IMR-90 (cell line): Measurements from ENCODE around the gene ARAP2. TPM values are rescaled to one million over a fixed set of nuclear protein-coding genes. Genes with fewer than 3 reads are reported as not detected.

Source experiments
- ATAC-seq: fragments of 200-7000 bp; cut with Tn5 transposase; 2 replicates; pipeline ENCODE4 v1.9.1; 2020; ENCODE audit warnings: low read depth, mild to moderate bottlenecking, moderate library complexity
- BruUV-seq: library from RNA; stranded (reverse); fragments of 400-500 nt; replicated peaks from 2 replicates; lab custom pipeline; 2021; lab: Mats Ljungman, UMichigan
- CTCF ChIA-PET: fragments of 300-600 bp; formaldehyde crosslinking; extraction: SDS; loops from one replicate; lab custom pipeline; 2021; ENCODE audit warnings: antibody characterized with exemption; lab: Yijun Ruan, JAX
- POLR2A ChIA-PET: fragments of 300-600 bp; sonication (Branson Sonifier 250); formaldehyde crosslinking; loops from one replicate; lab custom pipeline; 2022; ENCODE audit warnings: antibody characterized with exemption; ENCODE audit not compliant: unreplicated experiment; lab: Charles Lee
- DNase-seq: peaks from one replicate; pipeline ENCODE4 v3.0.0; 2013
- H2AFZ ChIP-seq: replicated peaks from 2 replicates; pipeline ENCODE3; 2013; ENCODE audit warnings: low read length, mild to moderate bottlenecking; ENCODE audit not compliant: poor library complexity
- H2AK5ac ChIP-seq: 2 replicates; pipeline ENCODE4 v1.6.1; 2013; ENCODE audit warnings: low read depth, low read length, inconsistent platforms
- H2AK9ac ChIP-seq: replicated peaks from 2 replicates; pipeline ENCODE3; 2013; ENCODE audit warnings: mild to moderate bottlenecking, low read depth, low read length, moderate library complexity; ENCODE audit not compliant: poor library complexity
- H2BK120ac ChIP-seq: 2 replicates; pipeline ENCODE4 v1.6.1; 2013; ENCODE audit warnings: low read depth, low read length, inconsistent platforms
- H2BK15ac ChIP-seq: 3 replicates; pipeline ENCODE4 v1.6.1; 2013; ENCODE audit warnings: low read depth, low read length, inconsistent platforms
- H2BK20ac ChIP-seq: 2 replicates; pipeline ENCODE4 v1.6.1; 2013; ENCODE audit warnings: low read depth, mild to moderate bottlenecking, inconsistent platforms, low read length, moderate library complexity
- H2BK5ac ChIP-seq: 2 replicates; pipeline ENCODE4 v1.6.1; 2013; ENCODE audit warnings: mild to moderate bottlenecking, low read depth, low read length, inconsistent platforms; ENCODE audit not compliant: poor library complexity, severe bottlenecking
- H3K14ac ChIP-seq: replicated peaks from 2 replicates; pipeline ENCODE4 v1.6.1; 2013; ENCODE audit warnings: low read depth, low read length, inconsistent platforms
- H3K18ac ChIP-seq: 2 replicates; pipeline ENCODE4 v1.6.1; 2013; ENCODE audit warnings: low read depth, low read length, control low read depth
- H3K23ac ChIP-seq: 2 replicates; pipeline ENCODE4 v1.6.1; 2013; ENCODE audit warnings: low read depth, low read length, inconsistent platforms
- H3K27ac ChIP-seq: 2 replicates; pipeline ENCODE4 v1.5.1; 2013; ENCODE audit warnings: mild to moderate bottlenecking, control low read depth, low read length; ENCODE audit not compliant: insufficient read depth
- H3K27me3 ChIP-seq: 2 replicates; pipeline ENCODE4 v1.6.1; 2013; ENCODE audit warnings: low read length; ENCODE audit not compliant: control insufficient read depth, insufficient read depth
- H3K36me3 ChIP-seq: 2 replicates; pipeline ENCODE4 v1.6.1; 2013; ENCODE audit warnings: low read length, mixed read lengths; ENCODE audit not compliant: control insufficient read depth, insufficient read depth
- H3K4ac ChIP-seq: 2 replicates; pipeline ENCODE4 v1.6.1; 2013; ENCODE audit warnings: low read depth, low read length, inconsistent platforms
- H3K4me1 ChIP-seq: 2 replicates; pipeline ENCODE4 v1.6.1; 2013; ENCODE audit warnings: low read length, mixed read lengths; ENCODE audit not compliant: control insufficient read depth, insufficient read depth
- H3K4me2 ChIP-seq: 2 replicates; pipeline ENCODE4 v1.6.1; 2013; ENCODE audit warnings: low read depth, mild to moderate bottlenecking, control low read depth, low read length, moderate library complexity
- H3K4me3 ChIP-seq: 2 replicates; pipeline ENCODE4 v1.5.1; 2013; ENCODE audit warnings: low read depth, mild to moderate bottlenecking, control low read depth, low read length, moderate library complexity; ENCODE audit not compliant: insufficient read depth
- H3K56ac ChIP-seq: 2 replicates; pipeline ENCODE4 v1.6.1; 2013; ENCODE audit warnings: low read length, inconsistent platforms; ENCODE audit not compliant: insufficient read depth; ENCODE audit errors: extremely low read depth
- H3K79me1 ChIP-seq, 2 experiments: 2 replicates each; pipeline ENCODE4 v1.6.1; 2013; ENCODE audit warnings: low read length in 2 of 2, inconsistent platforms in 1 of 2, low read depth in 1 of 2
- H3K9ac ChIP-seq: 2 replicates; pipeline ENCODE4 v1.6.1; 2013; ENCODE audit warnings: low read depth, low read length, control low read depth
- H3K9me1 ChIP-seq: 2 replicates; pipeline ENCODE4 v1.6.1; 2013; ENCODE audit warnings: low read length, inconsistent platforms; ENCODE audit not compliant: insufficient read depth
- H3K9me3 ChIP-seq: 2 replicates; pipeline ENCODE4 v1.6.1; 2013; ENCODE audit warnings: low read length; ENCODE audit not compliant: control insufficient read depth, insufficient read depth
- H4K20me1 ChIP-seq: 2 replicates; pipeline ENCODE4 v1.6.1; 2013; ENCODE audit warnings: low read length, inconsistent platforms; ENCODE audit not compliant: insufficient read depth
- H4K5ac ChIP-seq: 2 replicates; pipeline ENCODE4 v1.6.1; 2013; ENCODE audit warnings: mild to moderate bottlenecking, low read depth, low read length, control low read depth
- H4K8ac ChIP-seq, 2 experiments: 2 replicates each; pipeline ENCODE4 v1.6.1; 2013; ENCODE audit warnings: low read depth in 2 of 2, low read length in 2 of 2, control low read depth in 1 of 2, inconsistent platforms in 1 of 2
- H4K91ac ChIP-seq: 2 replicates; pipeline ENCODE4 v1.6.1; 2013; ENCODE audit warnings: low read depth, low read length, inconsistent platforms; ENCODE audit not compliant: insufficient read depth
- BHLHE40 ChIP-seq: fragments of 150-350 bp; IDR thresholded peaks from 2 replicates; pipeline ENCODE4 v1.6.1; 2016; ENCODE audit warnings: mild to moderate bottlenecking, low read depth, low read length
- CEBPB ChIP-seq: IDR thresholded peaks from 2 replicates; pipeline ENCODE4 v1.6.1; 2012; ENCODE audit warnings: low read depth, low read length, improper control_type of control experiment
- CHD1 ChIP-seq: IDR thresholded peaks from 2 replicates; pipeline ENCODE4 v1.6.1; 2012; ENCODE audit warnings: low read depth, low read length, improper control_type of control experiment
- CTCF ChIP-seq: conservative IDR thresholded peaks from 2 replicates; pipeline ENCODE4 v1.5.1; 2012; ENCODE audit warnings: mild to moderate bottlenecking, low read depth, low read length, improper control_type of control experiment
- ELK1 ChIP-seq: fragments of 150-350 bp; IDR thresholded peaks from 2 replicates; pipeline ENCODE4 v1.6.1; 2016; ENCODE audit warnings: low read depth, mild to moderate bottlenecking, low read length, moderate library complexity, borderline replicate concordance
- FOS ChIP-seq: fragments of 150-350 bp; IDR thresholded peaks from 2 replicates; pipeline ENCODE4 v1.6.1; 2016; ENCODE audit warnings: low read depth, low read length
- MAFK ChIP-seq: IDR thresholded peaks from 2 replicates; pipeline ENCODE4 v1.6.1; 2012; ENCODE audit warnings: low read depth, low read length, improper control_type of control experiment
- MAZ ChIP-seq: IDR thresholded peaks from 2 replicates; pipeline ENCODE4 v1.6.1; 2012; ENCODE audit warnings: low read depth, mild to moderate bottlenecking, low read length, improper control_type of control experiment, moderate library complexity, borderline replicate concordance
- MXI1 ChIP-seq: IDR thresholded peaks from 2 replicates; pipeline ENCODE4 v1.6.1; 2012; ENCODE audit warnings: low read depth, mild to moderate bottlenecking, low read length, moderate library complexity, borderline replicate concordance
- NFE2L2 ChIP-seq: fragments of 150-350 bp; IDR thresholded peaks from 2 replicates; pipeline ENCODE4 v1.6.1; 2016; ENCODE audit warnings: low read depth, mild to moderate bottlenecking, low read length
- POLR2A ChIP-seq: IDR thresholded peaks from 2 replicates; pipeline ENCODE4 v1.6.1; 2012; ENCODE audit warnings: mild to moderate bottlenecking, low read depth, low read length
- RAD21 ChIP-seq: IDR thresholded peaks from 2 replicates; pipeline ENCODE4 v1.6.1; 2012; ENCODE audit warnings: low read length, improper control_type of control experiment
- RCOR1 ChIP-seq: IDR thresholded peaks from 2 replicates; pipeline ENCODE4 v1.6.1; 2012; ENCODE audit warnings: mild to moderate bottlenecking, low read length, improper control_type of control experiment; ENCODE audit not compliant: insufficient replicate concordance
- RFX5 ChIP-seq: IDR thresholded peaks from 2 replicates; pipeline ENCODE4 v1.8.0; 2012; ENCODE audit warnings: low read depth, mild to moderate bottlenecking, low read length, moderate library complexity
- SMC3 ChIP-seq: fragments of 150-350 bp; IDR thresholded peaks from 2 replicates; pipeline ENCODE4 v1.6.1; 2016; ENCODE audit warnings: low read depth, mild to moderate bottlenecking, antibody characterized with exemption, low read length, moderate library complexity
- WGBS, 2 experiments: methylation state at CpG; one replicate each; pipeline versions ENCODE4 v1.1.5 to v1.1.7; 2013; ENCODE audit warnings: missing lambda C conversion rate in 2 of 2; ENCODE audit not compliant: insufficient read length in 1 of 2; ENCODE audit errors: extremely low coverage in 2 of 2; 5-methylcytosine and 5-hydroxymethylcytosine counted together
- dilution Hi-C: fragments of 300-500 bp; cut with HindIII; formaldehyde crosslinking; loops from one replicate; pipeline ENCODE4 v1.14.3; 2018; ENCODE audit warnings: low sequenced_read_pairs; ENCODE audit not compliant: unreplicated experiment
- in situ Hi-C: fragments of 300-500 bp; cut with MboI; formaldehyde crosslinking; loops from 3 replicates; pipeline ENCODE4 v1.14.3; 2019; ENCODE audit warnings: low sequenced_read_pairs, inconsistent platforms, mixed read lengths
- intact Hi-C: fragments of 100-400 bp; cut with micrococcal nuclease; formaldehyde crosslinking; loops from 2 replicates; pipeline ENCODE4 v1.10.0; 2022
- polyA plus RNA-seq, 3 experiments: library from polyadenylated mRNA; depleted of rRNA; stranded (reverse); fragments of >200 nt; gene quantifications; 2 replicates each; pipeline ENCODE4 v1.2.3, GENCODE V29; 2012; ENCODE audit warnings: low replicate concordance in 1 of 3
- total RNA-seq: library from RNA; depleted of rRNA; stranded (reverse); fragments of >200 nt; gene quantifications from 2 replicates; pipeline ENCODE4 v1.2.3, GENCODE V29; 2012
- TF ChIP-seq, protein P1 (sequence below): fragments of 150-350 bp; IDR thresholded peaks from 2 replicates; pipeline ENCODE4 v1.6.1; 2017; ENCODE audit warnings: mild to moderate bottlenecking, antibody characterized with exemption, low read length, low read depth

ARAP2 gene
- total and polyA plus RNA-seq, 2 of the 4 experiments (the other 2 are of a cell fraction) = 0.32 to 1.8 TPM

- H3K56ac ChIP-seq = no peak overlapping the region
- TF ChIP-seq CEBPB = no peak
- TF ChIP-seq SMC3 = no peak
- TF ChIP-seq, protein P1, sequence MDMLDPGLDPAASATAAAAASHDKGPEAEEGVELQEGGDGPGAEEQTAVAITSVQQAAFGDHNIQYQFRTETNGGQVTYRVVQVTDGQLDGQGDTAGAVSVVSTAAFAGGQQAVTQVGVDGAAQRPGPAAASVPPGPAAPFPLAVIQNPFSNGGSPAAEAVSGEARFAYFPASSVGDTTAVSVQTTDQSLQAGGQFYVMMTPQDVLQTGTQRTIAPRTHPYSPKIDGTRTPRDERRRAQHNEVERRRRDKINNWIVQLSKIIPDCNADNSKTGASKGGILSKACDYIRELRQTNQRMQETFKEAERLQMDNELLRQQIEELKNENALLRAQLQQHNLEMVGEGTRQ = no peak
- no peak for TF ChIP-seq RCOR1
- no peak for TF ChIP-seq RAD21
- TF ChIP-seq RFX5 = no peak
- no peak for TF ChIP-seq CTCF
- no peak for TF ChIP-seq NFE2L2
- no peak for TF ChIP-seq ELK1
- TF ChIP-seq POLR2A = no peak
- no peak for TF ChIP-seq CHD1
- no peak for TF ChIP-seq FOS
- TF ChIP-seq BHLHE40 = no peak
- no peak for TF ChIP-seq MXI1
- TF ChIP-seq MAZ = no peak
- TF ChIP-seq MAFK = no peak
- H3K9ac ChIP-seq = no peak overlapping the region
- no peak overlapping the region for H3K18ac ChIP-seq
- ChIA-PET CTCF (no interaction called here), POLR2A (no interaction called here)
- no TSS peak for BruUV-seq
- no peak overlapping the region for H2BK20ac ChIP-seq
- H3K4me3 ChIP-seq = no peak overlapping the region
- WGBS, 2 experiments = no CpG with 5 or more reads among the region's 2 CpGs
- no peak overlapping the region for H4K91ac ChIP-seq
- no peaks in the 10 kb centered on the region for H4K20me1 ChIP-seq
- H3K4me2 ChIP-seq = no peak overlapping the region
- H4K8ac ChIP-seq = no peak overlapping the region
- DNase-seq (no peak), ATAC-seq (no peak)
- no peak overlapping the region for H2AFZ ChIP-seq
- dilution Hi-C loops (no loop called here), intact Hi-C loops (no loop called here), in situ Hi-C loops (no loop called here)
- H3K36me3 ChIP-seq = no peaks in the 10 kb centered on the region
- H3K4ac ChIP-seq = no peak overlapping the region
- H2BK120ac ChIP-seq = no peak overlapping the region
- no peak overlapping the region for H2AK9ac ChIP-seq
- H2BK15ac ChIP-seq = no peak overlapping the region
- H3K4me1 ChIP-seq = no peaks in the 10 kb centered on the region
- no peak overlapping the region for H2BK5ac ChIP-seq
- no peak overlapping the region for H3K23ac ChIP-seq
- no peak overlapping the region for H2AK5ac ChIP-seq
- H3K14ac ChIP-seq = no peak overlapping the region
- H3K27me3 ChIP-seq = 0 out of 2 replicates have a peak, but pooled peaks cover 2% of the 10 kb centered on the region
- H3K9me3 ChIP-seq = no peaks in the 10 kb centered on the region
- H3K79me1 ChIP-seq = no peaks in the 10 kb centered on the region
- H3K27ac ChIP-seq = no peak overlapping the region
- H3K9me1 ChIP-seq = no peaks in the 10 kb centered on the region
- H4K5ac ChIP-seq = no peak overlapping the region
Measured at GRCh38 chr4:36241771-36242170, 2.5 kb downstream of the ARAP2 start.
